Endodermal cell (in vitro differentiated cells): ENCODE results near the gene CDS2. TPM values are rescaled to one million over a fixed set of nuclear protein-coding genes. Genes with fewer than 3 reads are reported as not detected.

Experiments used
- DNase-seq: peaks from one replicate; pipeline ENCODE4 v3.0.0-alpha.2; 2017
- H3K27ac ChIP-seq: 2 replicates; pipeline ENCODE4 v1.5.1; 2013; ENCODE audit warnings: mild to moderate bottlenecking, low read depth, low read length, moderate library complexity
- H3K27me3 ChIP-seq: 2 replicates; pipeline ENCODE4 v1.6.1; 2013; ENCODE audit warnings: mild to moderate bottlenecking, low read length, moderate library complexity; ENCODE audit not compliant: insufficient read depth, control insufficient read depth, poor library complexity, severe bottlenecking
- H3K36me3 ChIP-seq: 2 replicates; pipeline ENCODE4 v1.7.0; 2013; ENCODE audit warnings: mild to moderate bottlenecking, low read length, moderate library complexity; ENCODE audit not compliant: control insufficient read depth, insufficient read depth
- H3K4me1 ChIP-seq: one replicate; pipeline ENCODE4 v1.7.0; 2013; ENCODE audit warnings: low read length; ENCODE audit not compliant: control insufficient read depth, insufficient read depth
- H3K4me3 ChIP-seq: 2 replicates; pipeline ENCODE4 v1.5.1; 2013; ENCODE audit warnings: mild to moderate bottlenecking, low read length, moderate library complexity
- H3K9ac ChIP-seq: 2 replicates; pipeline ENCODE4 v1.6.1; 2013; ENCODE audit warnings: mild to moderate bottlenecking, low read length, moderate library complexity; ENCODE audit not compliant: poor library complexity, severe bottlenecking; ENCODE audit errors: extremely low read depth
- H3K9me3 ChIP-seq: 2 replicates; pipeline ENCODE4 v1.6.1; 2013; ENCODE audit warnings: mild to moderate bottlenecking, low read length, moderate library complexity; ENCODE audit not compliant: control insufficient read depth
- H3K27ac Mint-ChIP-seq: 2 replicates; pipeline ENCODE4 v1.8.0; 2020; ENCODE audit warnings: mixed read lengths
- H3K27me3 Mint-ChIP-seq: 2 replicates; pipeline ENCODE4 v1.8.0; 2021; ENCODE audit warnings: mild to moderate bottlenecking, mixed read lengths; ENCODE audit not compliant: insufficient read depth
- H3K36me3 Mint-ChIP-seq: 2 replicates; pipeline ENCODE4 v1.8.0; 2020; ENCODE audit warnings: low read depth, mixed read lengths
- H3K4me1 Mint-ChIP-seq: 2 replicates; pipeline ENCODE4 v1.8.0; 2020; ENCODE audit warnings: mixed read lengths
- H3K4me3 Mint-ChIP-seq: 2 replicates; pipeline ENCODE4 v1.8.0; 2020; ENCODE audit warnings: mild to moderate bottlenecking, moderate library complexity, mixed read lengths
- H3K9me3 Mint-ChIP-seq: 2 replicates; pipeline ENCODE4 v1.8.0; 2020; ENCODE audit warnings: mild to moderate bottlenecking, mixed read lengths
- CTCF ChIP-seq: fragments of 200-600 bp; sonication (generic); conservative IDR thresholded peaks from 2 replicates; pipeline ENCODE4 v1.5.0; 2021; ENCODE audit warnings: antibody characterized with exemption, mild to moderate bottlenecking
- WGBS, 2 experiments: methylation state at CpG; one replicate each; pipeline versions ENCODE4 v1.1.5 to v1.1.7; 2013; ENCODE audit warnings: missing lambda C conversion rate in 2 of 2, mixed read lengths in 1 of 2; ENCODE audit not compliant: insufficient coverage in 1 of 2, insufficient read length in 1 of 2; 5-methylcytosine and 5-hydroxymethylcytosine counted together
- total RNA-seq, 2 donors: library from RNA; stranded (reverse); fragmentation: NEBNext Ultra II Directional in 1 of 2; extraction: Animal tissue kit (Norgen Biotek cat#: 25700) in 1 of 2; gene quantifications; 2 replicates in 1 of 2; 3 replicates in 1 of 2; pipeline ENCODE4 v1.2.1, GENCODE V29; 2021

CDS2 gene
- total RNA-seq, 2 donors from 2014 or later, result 66.8 to 77.1 TPM

- H3K9me3 ChIP-seq, result no peaks in the 10 kb centered on the region
- H3K4me3 ChIP-seq, result no peak overlapping the region
- Mint-ChIP-seq H3K4me1 (peaks cover 14% of the 10 kb centered on the region), H3K4me3 (no peak overlapping the region), H3K27ac (no peak overlapping the region), H3K9me3 (no peaks in the 10 kb centered on the region), H3K36me3 (peaks cover 19% of the 10 kb centered on the region), H3K27me3 (no peaks in the 10 kb centered on the region)
- peaks cover 5% of the 10 kb centered on the region for H3K4me1 ChIP-seq
- WGBS, 2 experiments, result 78 to 96% methylated on average over 2 to 4 of the region's 4 CpGs
- H3K9ac ChIP-seq, result no peak overlapping the region
- H3K36me3 ChIP-seq, result peaks cover 16% of the 10 kb centered on the region
- H3K27ac ChIP-seq, result no peak overlapping the region
- no peak for TF ChIP-seq CTCF
- H3K27me3 ChIP-seq, result no peaks in the 10 kb centered on the region
- DNase-seq, result no peak
Observed at GRCh38 chr20:5215672-5216304, 89.0 kb downstream of the CDS2 start.

- Mint-ChIP-seq H3K4me1 (peaks cover 14% of the 10 kb centered on the region), H3K9me3 (no peaks in the 10 kb centered on the region), H3K4me3 (no peak overlapping the region), H3K27ac (no peak overlapping the region), H3K36me3 (peaks cover 16% of the 10 kb centered on the region), H3K27me3 (no peaks in the 10 kb centered on the region)
- no peak for DNase-seq
- Histone ChIP-seq H3K27me3 (no peaks in the 10 kb centered on the region), H3K9ac (no peak overlapping the region), H3K27ac (no peak overlapping the region), H3K36me3 (peaks cover 14% of the 10 kb centered on the region), H3K4me1 (peaks cover 5% of the 10 kb centered on the region), H3K4me3 (no peak overlapping the region), H3K9me3 (no peaks in the 10 kb centered on the region)
- WGBS, 2 experiments, result 87% methylated on average over 3 of the region's 3 CpGs; no CpG with 5 or more reads in 1 of the 2 experiments
- TF ChIP-seq CTCF, result no peak
Observed at GRCh38 chr20:5216663-5217062, 89.9 kb downstream of the CDS2 start.

- Histone ChIP-seq H3K4me3 (no peak overlapping the region), H3K9ac (no peak overlapping the region), H3K27me3 (no peaks in the 10 kb centered on the region), H3K9me3 (no peaks in the 10 kb centered on the region), H3K36me3 (peaks cover 5% of the 10 kb centered on the region), H3K4me1 (peaks cover 5% of the 10 kb centered on the region), H3K27ac (no peak overlapping the region)
- H3K27me3 Mint-ChIP-seq, result no peaks in the 10 kb centered on the region
- no peak for DNase-seq
- WGBS, 2 experiments, result 94 to 96% methylated on average over 3 to 4 of the region's 4 CpGs
- H3K9me3 Mint-ChIP-seq, result no peaks in the 10 kb centered on the region
- no peak for TF ChIP-seq CTCF
- H3K27ac Mint-ChIP-seq, result no peak overlapping the region
- H3K4me3 Mint-ChIP-seq, result no peak overlapping the region
- peaks cover 14% of the 10 kb centered on the region for H3K4me1 Mint-ChIP-seq
- H3K36me3 Mint-ChIP-seq, result peaks cover 10% of the 10 kb centered on the region
Observed at GRCh38 chr20:5217616-5218015, 90.8 kb downstream of the CDS2 start.
